Gastrocnemius medialis (tissue), 4 donors: ENCODE data around the gene ATP1A3. TPM values are rescaled to one million over a fixed set of nuclear protein-coding genes. Genes with fewer than 3 reads are reported as not detected.

Experiments
- ATAC-seq, 2 donors: fragments of 150-250 bp; one replicate each; pipeline ENCODE4 v1.9.1; 2016
- DNase-seq, 2 donors: peaks; one replicate each; pipeline ENCODE4 v3.0.0-alpha.2; 2019
- H3K27ac ChIP-seq, 4 donors: fragments of 200-600 bp; sonication (generic); 1 replicate in 1 of 4; 2 replicates in 3 of 4; pipeline ENCODE4 v1.5.1; 2016 to 2018; ENCODE audit warnings: mild to moderate bottlenecking in 2 of 4, moderate library complexity in 1 of 4
- H3K27me3 ChIP-seq, 3 donors: fragments of 200-600 bp; sonication (generic) in 2 of 3; 1 replicate in 1 of 3; 2 replicates in 2 of 3; pipeline versions ENCODE4 v1.5.1 to v1.6.0; 2016 to 2019; ENCODE audit warnings: mild to moderate bottlenecking in 1 of 3, moderate library complexity in 1 of 3
- H3K36me3 ChIP-seq, 2 donors: fragments of 200-600 bp; sonication (generic) in 1 of 2; one replicate each; pipeline ENCODE4 v1.5.1; 2017 to 2018
- H3K4me1 ChIP-seq, 2 donors: fragments of 200-600 bp; sonication (generic) in 1 of 2; one replicate each; pipeline ENCODE4 v1.5.1; 2016 to 2017; ENCODE audit warnings: mild to moderate bottlenecking in 2 of 2
- H3K4me3 ChIP-seq, 4 donors: fragments of 200-600 bp; sonication (generic) in 3 of 4; 1 replicate in 1 of 4; 2 replicates in 3 of 4; pipeline ENCODE4 v1.5.1; 2016 to 2019; ENCODE audit warnings: mild to moderate bottlenecking in 2 of 4
- H3K9me3 ChIP-seq, 3 donors: fragments of 200-600 bp; sonication (generic) in 2 of 3; 1 replicate in 1 of 3; 2 replicates in 2 of 3; pipeline ENCODE4 v1.5.1; 2016 to 2019
- CTCF ChIP-seq, 5 experiments: fragments of 450-650 bp in 3 of 5; fragments of 200-600 bp in 2 of 5; sonication (generic) in 2 of 5; IDR thresholded peaks in 4 of 5; conservative IDR thresholded peaks in 1 of 5; 1 replicate in 4 of 5; 2 replicates in 1 of 5; pipeline ENCODE4 v1.5.1; 2016 to 2019; ENCODE audit warnings: antibody characterized with exemption in 5 of 5, mild to moderate bottlenecking in 3 of 5, moderate library complexity in 3 of 5
- POLR2A ChIP-seq, 2 donors: fragments of 450-650 bp; IDR thresholded peaks; one replicate each; pipeline ENCODE4 v1.6.1; 2017; ENCODE audit warnings: antibody characterized with exemption in 2 of 2, mild to moderate bottlenecking in 2 of 2, moderate library complexity in 2 of 2
- in situ Hi-C, 4 donors: fragments of 200-750 bp; cut with MboI; loops; one replicate each; pipeline versions ENCODE4 v1.15.0 to v1.8.0; 2017; ENCODE audit warnings: low sequenced_read_pairs in 4 of 4
- intact Hi-C: fragments of 100-400 bp; cut with DNase I; formaldehyde crosslinking; loops from one replicate; pipeline ENCODE4 v1.15.1; 2023; ENCODE audit warnings: low total_unique reads
- total RNA-seq, 4 donors: library from RNA; depleted of rRNA; stranded (reverse); fragments of >200 nt; gene quantifications; one replicate each; pipeline versions ENCODE4 v1.1.0 to v1.2.3, GENCODE V29; 2016

The ATP1A3 gene
- total RNA-seq, 4 donors from 2014 or later: not detected

GRCh38 chr19:41930322-41930722 lies 63.7 kb downstream of the ATP1A3 start:
- Histone ChIP-seq H3K4me1 (peaks cover 0 to 9% of the 10 kb centered on the region in 2 donors), H3K9me3 (no peaks in the 10 kb centered on the region), H3K36me3 (no peaks in the 10 kb centered on the region), H3K27me3 (peaks cover 88 to 98% (median 91%) of the 10 kb centered on the region in 3 donors), H3K4me3 (no peak overlapping the region), H3K27ac (no peak overlapping the region)
- TF ChIP-seq POLR2A (IDR thresholded peaks at IDR 0.05): no peak
- TF ChIP-seq CTCF (IDR thresholded peaks at IDR 0.05 in 4 of 5, conservative IDR thresholded peaks at IDR 0.05 in 1 of 5): no peak
- no peak for ATAC-seq
- DNase-seq: no peak
- in situ Hi-C loops: no loop called here
- intact Hi-C loops: no loop called here

GRCh38 chr19:41929536-41930071 lies 64.4 kb downstream of the ATP1A3 start:
- TF ChIP-seq CTCF (IDR thresholded peaks at IDR 0.05 in 4 of 5, conservative IDR thresholded peaks at IDR 0.05 in 1 of 5): no peak
- TF ChIP-seq POLR2A (IDR thresholded peaks at IDR 0.05): no peak
- no peak for ATAC-seq
- in situ Hi-C loops (no loop called here), intact Hi-C loops (no loop called here)
- no peaks in the 10 kb centered on the region for H3K36me3 ChIP-seq
- H3K27ac ChIP-seq: no peak overlapping the region
- H3K4me3 ChIP-seq: no peak overlapping the region
- peaks cover 0 to 9% of the 10 kb centered on the region in 2 donors for H3K4me1 ChIP-seq
- no peak for DNase-seq
- H3K9me3 ChIP-seq: no peaks in the 10 kb centered on the region
- H3K27me3 ChIP-seq: peaks cover 89 to 97% (median 91%) of the 10 kb centered on the region in 3 donors

- in situ Hi-C loops: no loop called here
These were observed 65.1 kb downstream of the ATP1A3 start for GRCh38 chr19:41928754-41929535.

GRCh38 chr19:41928221-41928683 lies 65.8 kb downstream of the ATP1A3 start, which contains the start of gene ERFL:
ERFL (minus strand) TSS chr19:41928449; CDS start chr19:41912919, 15,530 bp downstream.
- no peak within 1 kb of the TSS for H3K27ac ChIP-seq
- intact Hi-C loops (no loop called here), in situ Hi-C loops (no loop called here)
- peaks cover 0 to 9% of the 10 kb centered on the region in 2 donors for H3K4me1 ChIP-seq
- DNase-seq (no peak), ATAC-seq (no peak)
- H3K36me3 ChIP-seq: no peaks in the 10 kb centered on the region
- H3K27me3 ChIP-seq: peaks cover 87 to 95% (median 92%) of the 10 kb centered on the region in 3 donors
- H3K4me3 ChIP-seq: peak within 1 kb of the TSS in 3 of 4 donors; percentile 26 to 39 (median 34)
- H3K9me3 ChIP-seq: no peaks in the 10 kb centered on the region
- TF ChIP-seq CTCF (IDR thresholded peaks at IDR 0.05 in 4 of 5, conservative IDR thresholded peaks at IDR 0.05 in 1 of 5) (no peak), POLR2A (IDR thresholded peaks at IDR 0.05) (no peak)

More at GRCh38 chr19:41928754-41929535, 65.1 kb downstream of the ATP1A3 start:
- H3K4me3 ChIP-seq: peak overlapping the region in 2 of 4 donors; percentile 26 to 39
- H3K27ac ChIP-seq: no peak overlapping the region
- H3K4me1 ChIP-seq: peaks cover 0 to 9% of the 10 kb centered on the region in 2 donors
- intact Hi-C loops: no loop called here
- ATAC-seq (no peak), DNase-seq (no peak)
- H3K9me3 ChIP-seq: no peaks in the 10 kb centered on the region
- H3K36me3 ChIP-seq: no peaks in the 10 kb centered on the region
- no peak for TF ChIP-seq CTCF (IDR thresholded peaks at IDR 0.05 in 4 of 5, conservative IDR thresholded peaks at IDR 0.05 in 1 of 5)
- no peak for TF ChIP-seq POLR2A (IDR thresholded peaks at IDR 0.05)
- peaks cover 92 to 99% (median 96%) of the 10 kb centered on the region in 3 donors for H3K27me3 ChIP-seq
